Osteoblast (primary cell): ENCODE results near the gene TSFM. TPM values are rescaled to one million over a fixed set of nuclear protein-coding genes. Genes with fewer than 3 reads are reported as not detected.

Source experiments
- DNase-seq: peaks from one replicate; pipeline ENCODE4 v3.0.0; 2011; ENCODE audit warnings: low spot score, mixed read lengths; ENCODE audit not compliant: insufficient read length; ENCODE audit errors: missing footprints
- H2AFZ ChIP-seq: 2 replicates; pipeline ENCODE4 v1.6.0; 2011; ENCODE audit warnings: mild to moderate bottlenecking, low read length
- H3K27ac ChIP-seq: 2 replicates; pipeline ENCODE4 v1.5.1; 2011; ENCODE audit warnings: mild to moderate bottlenecking, low read depth, low read length, moderate library complexity
- H3K27me3 ChIP-seq: 2 replicates; pipeline ENCODE4 v1.6.0; 2012; ENCODE audit warnings: mild to moderate bottlenecking, control low read depth, inconsistent platforms, low read length, moderate library complexity; ENCODE audit not compliant: insufficient read depth
- H3K36me3 ChIP-seq: 2 replicates; pipeline ENCODE4 v1.5.1; 2011; ENCODE audit warnings: mild to moderate bottlenecking, low read length, control low read depth, moderate library complexity; ENCODE audit not compliant: insufficient read depth
- H3K4me1 ChIP-seq: 2 replicates; pipeline ENCODE4 v1.5.1; 2011; ENCODE audit warnings: mild to moderate bottlenecking, low read length, control low read depth, moderate library complexity; ENCODE audit not compliant: insufficient read depth
- H3K4me2 ChIP-seq: 2 replicates; pipeline ENCODE4 v1.6.0; 2011; ENCODE audit warnings: mild to moderate bottlenecking, low read length; ENCODE audit not compliant: insufficient read depth
- H3K4me3 ChIP-seq: fragments of 200-600 bp; sonication (generic); 3 replicates; pipeline ENCODE4 v1.5.1; 2012; ENCODE audit warnings: mild to moderate bottlenecking, low read length, inconsistent platforms; ENCODE audit not compliant: insufficient read depth
- H3K79me2 ChIP-seq: 2 replicates; pipeline ENCODE4 v1.6.0; 2012; ENCODE audit warnings: mild to moderate bottlenecking, low read length, control low read depth, inconsistent platforms; ENCODE audit not compliant: insufficient read depth
- H3K9me3 ChIP-seq: 2 replicates; pipeline ENCODE4 v1.5.1; 2011; ENCODE audit warnings: low read depth, low read length, control low read depth
- H4K20me1 ChIP-seq: 2 replicates; pipeline ENCODE4 v1.6.0; 2012; ENCODE audit warnings: mild to moderate bottlenecking, low read length, control low read depth; ENCODE audit not compliant: insufficient read depth
- total RNA-seq: library from RNA; depleted of rRNA; stranded (reverse); fragments of >200 nt; gene quantifications from 2 replicates; pipeline ENCODE4 v1.2.3, GENCODE V29; 2012
- TF ChIP-seq, protein P1 (sequence below): IDR thresholded peaks from 2 replicates; pipeline ENCODE4 v1.5.1; 2011; ENCODE audit warnings: mild to moderate bottlenecking, low read depth, low read length, moderate library complexity; ENCODE audit errors: extremely low read depth

TSFM gene
- 18.1 and 18.3 TPM in 2 replicates for total RNA-seq

GRCh38 chr12:57782608-57783465, at the start of gene TSFM:
Gene TSFM, plus strand, starts transcription at chr12:57782787. Its CDS starts 15 bp downstream, at chr12:57782802.
- Histone ChIP-seq H3K36me3 (peaks cover 40% of the 10 kb centered on the region), H3K27ac (peak within 1 kb of the TSS; percentile 86), H3K4me3 (peak within 1 kb of the TSS; percentile 99), H3K9me3 (no peaks in the 10 kb centered on the region), H2AFZ (peak within 1 kb of the TSS; percentile 96), H3K4me1 (peaks cover 11% of the 10 kb centered on the region), H3K79me2 (peaks cover 26% of the 10 kb centered on the region), H4K20me1 (no peaks in the 10 kb centered on the region), H3K4me2 (peak within 1 kb of the TSS; percentile 93), H3K27me3 (no peaks in the 10 kb centered on the region)
- peak; percentile 91 for DNase-seq
- TF ChIP-seq, protein P1, sequence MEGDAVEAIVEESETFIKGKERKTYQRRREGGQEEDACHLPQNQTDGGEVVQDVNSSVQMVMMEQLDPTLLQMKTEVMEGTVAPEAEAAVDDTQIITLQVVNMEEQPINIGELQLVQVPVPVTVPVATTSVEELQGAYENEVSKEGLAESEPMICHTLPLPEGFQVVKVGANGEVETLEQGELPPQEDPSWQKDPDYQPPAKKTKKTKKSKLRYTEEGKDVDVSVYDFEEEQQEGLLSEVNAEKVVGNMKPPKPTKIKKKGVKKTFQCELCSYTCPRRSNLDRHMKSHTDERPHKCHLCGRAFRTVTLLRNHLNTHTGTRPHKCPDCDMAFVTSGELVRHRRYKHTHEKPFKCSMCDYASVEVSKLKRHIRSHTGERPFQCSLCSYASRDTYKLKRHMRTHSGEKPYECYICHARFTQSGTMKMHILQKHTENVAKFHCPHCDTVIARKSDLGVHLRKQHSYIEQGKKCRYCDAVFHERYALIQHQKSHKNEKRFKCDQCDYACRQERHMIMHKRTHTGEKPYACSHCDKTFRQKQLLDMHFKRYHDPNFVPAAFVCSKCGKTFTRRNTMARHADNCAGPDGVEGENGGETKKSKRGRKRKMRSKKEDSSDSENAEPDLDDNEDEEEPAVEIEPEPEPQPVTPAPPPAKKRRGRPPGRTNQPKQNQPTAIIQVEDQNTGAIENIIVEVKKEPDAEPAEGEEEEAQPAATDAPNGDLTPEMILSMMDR, result peak; percentile 92

GRCh38 chr12:57733928-57734327, 48.7 kb upstream of the TSFM start:
- Histone ChIP-seq H3K4me2 (no peak overlapping the region), H3K27ac (no peak overlapping the region), H2AFZ (no peak overlapping the region), H3K4me3 (no peak overlapping the region), H3K9me3 (no peaks in the 10 kb centered on the region), H3K27me3 (peaks cover 64% of the 10 kb centered on the region), H3K36me3 (no peaks in the 10 kb centered on the region), H3K4me1 (peaks cover 9% of the 10 kb centered on the region), H3K79me2 (no peaks in the 10 kb centered on the region), H4K20me1 (peaks cover 4% of the 10 kb centered on the region)
- TF ChIP-seq, protein P1, result no peak
- no peak for DNase-seq

DNA sequence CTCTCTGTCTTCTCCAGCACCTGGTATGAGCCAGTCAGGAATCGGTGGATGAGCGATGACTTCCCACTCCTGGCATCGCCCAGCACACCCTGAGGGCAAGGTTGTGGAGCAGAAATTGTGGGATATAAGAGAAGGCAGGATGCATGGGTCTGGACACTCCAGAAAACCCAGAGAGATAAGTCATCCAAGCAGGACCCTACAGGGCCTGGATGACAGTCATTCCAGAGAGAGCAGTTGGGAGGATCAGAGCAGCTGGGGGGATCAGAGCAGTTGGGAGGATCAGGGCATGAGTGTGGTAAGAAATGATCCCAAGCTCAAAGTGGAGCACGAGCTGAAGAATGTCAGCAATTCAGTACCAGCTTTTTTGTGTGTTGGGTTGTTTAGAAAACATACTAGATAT, 48.0 kb upstream of the TSFM start:
- no peak overlapping the region for H3K4me2 ChIP-seq
- TF ChIP-seq, protein P1, result no peak
- DNase-seq, result peak; percentile 69
- peaks cover 71% of the 10 kb centered on the region for H3K27me3 ChIP-seq
- no peaks in the 10 kb centered on the region for H3K36me3 ChIP-seq
- no peak overlapping the region for H3K27ac ChIP-seq
- H3K4me1 ChIP-seq, result peaks cover 9% of the 10 kb centered on the region
- no peaks in the 10 kb centered on the region for H3K79me2 ChIP-seq
- no peak overlapping the region for H3K4me3 ChIP-seq
- H2AFZ ChIP-seq, result no peak overlapping the region
- H4K20me1 ChIP-seq, result peaks cover 4% of the 10 kb centered on the region
- no peaks in the 10 kb centered on the region for H3K9me3 ChIP-seq

- H3K27ac ChIP-seq, result no peak overlapping the region
- peaks cover 9% of the 10 kb centered on the region for H3K4me1 ChIP-seq
- TF ChIP-seq, protein P1, result no peak
- H3K79me2 ChIP-seq, result no peaks in the 10 kb centered on the region
- no peak overlapping the region for H3K4me3 ChIP-seq
- H2AFZ ChIP-seq, result no peak overlapping the region
- no peaks in the 10 kb centered on the region for H3K36me3 ChIP-seq
- peaks cover 4% of the 10 kb centered on the region for H4K20me1 ChIP-seq
- H3K27me3 ChIP-seq, result peaks cover 75% of the 10 kb centered on the region
- H3K9me3 ChIP-seq, result no peaks in the 10 kb centered on the region
- peak; percentile 71 for DNase-seq
- H3K4me2 ChIP-seq, result peak overlapping the region; percentile 58
Measured at GRCh38 chr12:57735198-57735855, 47.3 kb upstream of the TSFM start.
